Tibial nerve (tissue), 4 donors: ENCODE results near the gene NECAP2. TPM values are rescaled to one million over a fixed set of nuclear protein-coding genes. Genes with fewer than 3 reads are reported as not detected.
A peak's percentile ranks its signal among the peaks of the same experiment; 100 is the strongest.
"Not testable (repeated sequence)": the region's sequence is repeated elsewhere in the genome, so short reads cannot be mapped to it uniquely, and the experiment has no call there.

Source experiments
- DNase-seq, 2 donors: peaks; one replicate each; pipeline ENCODE4 v3.0.0-alpha.2; 2019; ENCODE audit warnings: low spot score in 2 of 2
- H3K27ac ChIP-seq, 4 donors: fragments of 200-600 bp; sonication (generic) in 3 of 4; one replicate each; pipeline ENCODE4 v1.5.1; 2017 to 2019; ENCODE audit warnings: mild to moderate bottlenecking in 1 of 4
- H3K27me3 ChIP-seq, 2 donors: fragments of 200-600 bp; sonication (generic) in 1 of 2; one replicate each; pipeline versions ENCODE4 v1.5.1 to v1.6.0; 2017 to 2019
- H3K36me3 ChIP-seq, 3 donors: fragments of 200-600 bp; sonication (generic); one replicate each; pipeline ENCODE4 v1.5.1; 2018 to 2019
- H3K4me1 ChIP-seq, 4 donors: fragments of 200-600 bp; sonication (generic) in 3 of 4; one replicate each; pipeline ENCODE4 v1.5.1; 2017 to 2019
- H3K4me3 ChIP-seq, 4 donors: fragments of 200-600 bp; sonication (generic) in 3 of 4; one replicate each; pipeline ENCODE4 v1.5.1; 2017 to 2019; ENCODE audit warnings: mild to moderate bottlenecking in 1 of 4, moderate library complexity in 1 of 4
- H3K9me3 ChIP-seq, 4 donors: fragments of 200-600 bp; sonication (generic) in 3 of 4; one replicate each; pipeline ENCODE4 v1.5.1; 2017 to 2019
- CTCF ChIP-seq, 5 experiments: fragments of 200-600 bp in 3 of 5; fragments of 450-650 bp in 2 of 5; sonication (generic) in 3 of 5; IDR thresholded peaks; one replicate each; pipeline ENCODE4 v1.5.1; 2016 to 2019; ENCODE audit warnings: antibody characterized with exemption in 5 of 5, mild to moderate bottlenecking in 3 of 5, moderate library complexity in 2 of 5
- EP300 ChIP-seq, 2 donors: sonication (generic); formaldehyde crosslinking; IDR thresholded peaks; one replicate each; pipeline ENCODE4 v1.6.1; 2017; ENCODE audit warnings: antibody characterized with exemption in 2 of 2, mild to moderate bottlenecking in 1 of 2
- POLR2A ChIP-seq, 2 donors: fragments of 450-650 bp; IDR thresholded peaks; one replicate each; pipeline ENCODE4 v1.6.1; 2017; ENCODE audit warnings: antibody characterized with exemption in 2 of 2, mild to moderate bottlenecking in 2 of 2, moderate library complexity in 2 of 2
- WGBS, 2 donors: methylation state at CpG; one replicate each; pipeline ENCODE4 v1.1.5; 2018; 5-methylcytosine and 5-hydroxymethylcytosine counted together
- total RNA-seq, 4 donors: library from RNA; depleted of rRNA; stranded (reverse); fragments of >200 nt; gene quantifications; one replicate each; pipeline ENCODE4 v1.1.0, GENCODE V29; 2016

NECAP2 gene
- total RNA-seq, 4 donors from 2014 or later, result 49.4 to 57.9 (median 54.1) TPM

GRCh38 chr1:16449666-16450065 lies 9.1 kb downstream of the NECAP2 start:
- Histone ChIP-seq H3K27me3 (no peaks in the 10 kb centered on the region), H3K4me3 (no peak overlapping the region), H3K27ac (no peak overlapping the region), H3K9me3 (no peaks in the 10 kb centered on the region), H3K36me3 (peaks cover 6 to 99% (median 41%) of the 10 kb centered on the region in 3 donors), H3K4me1 (peaks cover 0 to 6% (median 0%) of the 10 kb centered on the region in 4 donors)
- no peak for DNase-seq
- no peak for TF ChIP-seq POLR2A (IDR thresholded peaks at IDR 0.05)
- no peak for TF ChIP-seq EP300 (IDR thresholded peaks at IDR 0.05)
- no peak for TF ChIP-seq CTCF (IDR thresholded peaks at IDR 0.05)
- WGBS, 2 donors, result 82 to 87% methylated on average over 5 of the region's 5 CpGs

GRCh38 chr1:16450863-16451481 lies 10.4 kb downstream of the NECAP2 start:
- TF ChIP-seq POLR2A (IDR thresholded peaks at IDR 0.05) (no peak), EP300 (IDR thresholded peaks at IDR 0.05) (no peak), CTCF (IDR thresholded peaks at IDR 0.05) (no peak)
- peaks cover 6 to 99% (median 32%) of the 10 kb centered on the region in 3 donors for H3K36me3 ChIP-seq

GRCh38 chr1:16451841-16452528 lies 11.5 kb downstream of the NECAP2 start:
- no peaks in the 10 kb centered on the region for H3K9me3 ChIP-seq
- no peak overlapping the region for H3K4me3 ChIP-seq
- H3K4me1 ChIP-seq, result no peaks in the 10 kb centered on the region
- no peaks in the 10 kb centered on the region for H3K27me3 ChIP-seq
- H3K27ac ChIP-seq, result no peak overlapping the region
- TF ChIP-seq CTCF (IDR thresholded peaks at IDR 0.05) (no peak), EP300 (IDR thresholded peaks at IDR 0.05) (no peak), POLR2A (IDR thresholded peaks at IDR 0.05) (no peak)
- no peak for DNase-seq
- 71 to 83% methylated on average over 10 to 12 of the region's 13 CpGs for WGBS, 2 donors
- peaks cover 6 to 99% (median 41%) of the 10 kb centered on the region in 3 donors for H3K36me3 ChIP-seq

More at GRCh38 chr1:16450863-16451481, 10.4 kb downstream of the NECAP2 start:
- DNase-seq, result no peak
- Histone ChIP-seq H3K27me3 (no peaks in the 10 kb centered on the region), H3K4me1 (no peaks in the 10 kb centered on the region), H3K27ac (no peak overlapping the region), H3K9me3 (no peaks in the 10 kb centered on the region), H3K4me3 (no peak overlapping the region)
- WGBS, 2 donors, result 79 to 84% methylated on average over 6 of the region's 6 CpGs

- peaks cover 0 to 100% (median 37%) of the 10 kb centered on the region in 3 donors for H3K36me3 ChIP-seq
- H3K9me3 ChIP-seq, H3K27ac ChIP-seq, H3K4me1 ChIP-seq, DNase-seq, H3K27me3 ChIP-seq, H3K4me3 ChIP-seq: not testable (repeated sequence)
- WGBS, 2 donors, result 73 to 81% methylated on average over 3 of the region's 3 CpGs
Observed at GRCh38 chr1:16454909-16455308, 14.4 kb downstream of the NECAP2 start.

- not testable (repeated sequence) for H3K27me3 ChIP-seq, H3K4me3 ChIP-seq, H3K4me1 ChIP-seq, H3K9me3 ChIP-seq, DNase-seq, H3K27ac ChIP-seq
- WGBS, 2 donors, result 86 to 89% methylated on average over 10 of the region's 10 CpGs
- peaks cover 0 to 100% (median 37%) of the 10 kb centered on the region in 3 donors for H3K36me3 ChIP-seq
Observed at GRCh38 chr1:16456151-16456550, 15.6 kb downstream of the NECAP2 start.

- Histone ChIP-seq H3K36me3 (peaks cover 0 to 100% (median 20%) of the 10 kb centered on the region in 3 donors), H3K9me3 (no peaks in the 10 kb centered on the region), H3K4me3 (no peak overlapping the region), H3K27me3 (no peaks in the 10 kb centered on the region), H3K4me1 (no peaks in the 10 kb centered on the region), H3K27ac (peak overlapping the region in 1 of 4 donors; percentile 33)
- DNase-seq, result no peak
- TF ChIP-seq EP300 (IDR thresholded peaks at IDR 0.05) (no peak), CTCF (IDR thresholded peaks at IDR 0.05) (no peak), POLR2A (IDR thresholded peaks at IDR 0.05) (no peak)
- 74 to 79% methylated on average over 6 of the region's 6 CpGs for WGBS, 2 donors
Observed at GRCh38 chr1:16458831-16459230, 18.3 kb downstream of the NECAP2 start.
